Osteoblast (primary cell): ENCODE measurements around the gene GLMN. TPM values are rescaled to one million over a fixed set of nuclear protein-coding genes. Genes with fewer than 3 reads are reported as not detected.

Experiments
- DNase-seq: peaks from one replicate; pipeline ENCODE4 v3.0.0; 2011; ENCODE audit warnings: low spot score, mixed read lengths; ENCODE audit not compliant: insufficient read length; ENCODE audit errors: missing footprints
- H2AFZ ChIP-seq: 2 replicates; pipeline ENCODE4 v1.6.0; 2011; ENCODE audit warnings: mild to moderate bottlenecking, low read length
- H3K27ac ChIP-seq: 2 replicates; pipeline ENCODE4 v1.5.1; 2011; ENCODE audit warnings: mild to moderate bottlenecking, low read depth, low read length, moderate library complexity
- H3K27me3 ChIP-seq: 2 replicates; pipeline ENCODE4 v1.6.0; 2012; ENCODE audit warnings: mild to moderate bottlenecking, control low read depth, inconsistent platforms, low read length, moderate library complexity; ENCODE audit not compliant: insufficient read depth
- H3K36me3 ChIP-seq: 2 replicates; pipeline ENCODE4 v1.5.1; 2011; ENCODE audit warnings: mild to moderate bottlenecking, low read length, control low read depth, moderate library complexity; ENCODE audit not compliant: insufficient read depth
- H3K4me1 ChIP-seq: 2 replicates; pipeline ENCODE4 v1.5.1; 2011; ENCODE audit warnings: mild to moderate bottlenecking, low read length, control low read depth, moderate library complexity; ENCODE audit not compliant: insufficient read depth
- H3K4me2 ChIP-seq: 2 replicates; pipeline ENCODE4 v1.6.0; 2011; ENCODE audit warnings: mild to moderate bottlenecking, low read length; ENCODE audit not compliant: insufficient read depth
- H3K4me3 ChIP-seq: fragments of 200-600 bp; sonication (generic); 3 replicates; pipeline ENCODE4 v1.5.1; 2012; ENCODE audit warnings: mild to moderate bottlenecking, low read length, inconsistent platforms; ENCODE audit not compliant: insufficient read depth
- H3K79me2 ChIP-seq: 2 replicates; pipeline ENCODE4 v1.6.0; 2012; ENCODE audit warnings: mild to moderate bottlenecking, low read length, control low read depth, inconsistent platforms; ENCODE audit not compliant: insufficient read depth
- H3K9me3 ChIP-seq: 2 replicates; pipeline ENCODE4 v1.5.1; 2011; ENCODE audit warnings: low read depth, low read length, control low read depth
- H4K20me1 ChIP-seq: 2 replicates; pipeline ENCODE4 v1.6.0; 2012; ENCODE audit warnings: mild to moderate bottlenecking, low read length, control low read depth; ENCODE audit not compliant: insufficient read depth
- CTCF ChIP-seq: IDR thresholded peaks from 2 replicates; pipeline ENCODE4 v1.5.1; 2011; ENCODE audit warnings: mild to moderate bottlenecking, low read depth, low read length, moderate library complexity; ENCODE audit errors: extremely low read depth
- total RNA-seq: library from RNA; depleted of rRNA; stranded (reverse); fragments of >200 nt; gene quantifications from 2 replicates; pipeline ENCODE4 v1.2.3, GENCODE V29; 2012

Gene GLMN
- total RNA-seq, 1 donor = 10.9 TPM

- Histone ChIP-seq H3K36me3 (peaks cover 6% of the 10 kb centered on the region), H2AFZ (no peak overlapping the region), H4K20me1 (no peaks in the 10 kb centered on the region), H3K4me3 (no peak overlapping the region), H3K27ac (no peak overlapping the region), H3K79me2 (no peaks in the 10 kb centered on the region), H3K27me3 (no peaks in the 10 kb centered on the region), H3K9me3 (no peaks in the 10 kb centered on the region), H3K4me2 (no peak overlapping the region), H3K4me1 (no peaks in the 10 kb centered on the region)
- no peak for DNase-seq
- TF ChIP-seq CTCF = no peak
Measured at GRCh38 chr1:92342401-92342800, 43.6 kb upstream of the GLMN start.

GRCh38 chr1:92340154-92340553, 41.4 kb upstream of the GLMN start:
- Histone ChIP-seq H3K4me3 (no peak overlapping the region), H4K20me1 (no peaks in the 10 kb centered on the region), H3K4me1 (no peaks in the 10 kb centered on the region), H3K4me2 (no peak overlapping the region), H3K9me3 (no peaks in the 10 kb centered on the region), H3K36me3 (no peaks in the 10 kb centered on the region), H3K27me3 (no peaks in the 10 kb centered on the region), H2AFZ (no peak overlapping the region), H3K79me2 (no peaks in the 10 kb centered on the region), H3K27ac (no peak overlapping the region)
- TF ChIP-seq CTCF = no peak
- no peak for DNase-seq

- no peak for DNase-seq
- peaks cover 8% of the 10 kb centered on the region for H3K36me3 ChIP-seq
- no peaks in the 10 kb centered on the region for H3K4me1 ChIP-seq
- H3K79me2 ChIP-seq = no peaks in the 10 kb centered on the region
- no peak overlapping the region for H3K27ac ChIP-seq
- no peaks in the 10 kb centered on the region for H4K20me1 ChIP-seq
- no peaks in the 10 kb centered on the region for H3K9me3 ChIP-seq
- TF ChIP-seq CTCF = no peak
- H3K4me2 ChIP-seq = no peak overlapping the region
- H3K27me3 ChIP-seq = no peaks in the 10 kb centered on the region
- no peak overlapping the region for H3K4me3 ChIP-seq
- H2AFZ ChIP-seq = no peak overlapping the region
Measured at GRCh38 chr1:92333668-92334067, 34.9 kb upstream of the GLMN start.

GRCh38 chr1:92329347-92330129, 30.8 kb upstream of the GLMN start:
- Histone ChIP-seq H3K4me3 (no peak overlapping the region), H4K20me1 (no peaks in the 10 kb centered on the region), H3K36me3 (peaks cover 17% of the 10 kb centered on the region), H3K27ac (peak overlapping the region; percentile 47), H2AFZ (no peak overlapping the region), H3K79me2 (no peaks in the 10 kb centered on the region), H3K4me2 (no peak overlapping the region), H3K27me3 (no peaks in the 10 kb centered on the region), H3K4me1 (no peaks in the 10 kb centered on the region), H3K9me3 (no peaks in the 10 kb centered on the region)
- no peak for DNase-seq
- no peak for TF ChIP-seq CTCF
